ENCODE measurements around the gene SLC6A17. TPM values are rescaled to one million over a fixed set of nuclear protein-coding genes. Genes with fewer than 3 reads are reported as not detected.
A peak's percentile ranks its signal among the peaks of the same experiment; 100 is the strongest.

SLC6A17 gene
- total RNA-seq, 1 donor from 2014 or later = 46.1 TPM

GRCh38 chr1:110170766-110171733, 20.8 kb downstream of the SLC6A17 start:
- peaks cover 54% of the 10 kb centered on the region for H3K36me3 Mint-ChIP-seq (ENCODE audit: low read depth, unreplicated experiment)
- peaks cover 10% of the 10 kb centered on the region for H3K27me3 Mint-ChIP-seq (ENCODE audit: unreplicated experiment)
- H3K4me1 Mint-ChIP-seq (ENCODE audit: unreplicated experiment) = peaks cover 5% of the 10 kb centered on the region
- H3K27ac Mint-ChIP-seq (ENCODE audit: unreplicated experiment) = no peak overlapping the region
- TF ChIP-seq CTCF (IDR thresholded peaks at IDR 0.05; ENCODE audit: unreplicated experiment) = no peak
- no peak for DNase-seq (ENCODE audit: low spot score)
- peak overlapping the region; percentile 11 for H3K4me3 Mint-ChIP-seq (ENCODE audit: unreplicated experiment)
- no peaks in the 10 kb centered on the region for H3K9me3 Mint-ChIP-seq (ENCODE audit: unreplicated experiment)

- Mint-ChIP-seq H3K4me3 (ENCODE audit: unreplicated experiment) (peak overlapping the region; percentile 21), H3K36me3 (ENCODE audit: low read depth, unreplicated experiment) (peaks cover 55% of the 10 kb centered on the region), H3K4me1 (ENCODE audit: unreplicated experiment) (no peaks in the 10 kb centered on the region), H3K27me3 (ENCODE audit: unreplicated experiment) (peaks cover 10% of the 10 kb centered on the region), H3K9me3 (ENCODE audit: unreplicated experiment) (no peaks in the 10 kb centered on the region), H3K27ac (ENCODE audit: unreplicated experiment) (no peak overlapping the region)
- TF ChIP-seq CTCF (IDR thresholded peaks at IDR 0.05; ENCODE audit: unreplicated experiment) = no peak
- no peak for DNase-seq (ENCODE audit: low spot score)
These were observed 21.7 kb downstream of the SLC6A17 start for GRCh38 chr1:110172001-110172400.

- H3K27ac Mint-ChIP-seq (ENCODE audit: unreplicated experiment) = no peak overlapping the region
- no peak for TF ChIP-seq CTCF (IDR thresholded peaks at IDR 0.05; ENCODE audit: unreplicated experiment)
- DNase-seq (ENCODE audit: low spot score) = no peak
- H3K4me3 Mint-ChIP-seq (ENCODE audit: unreplicated experiment) = peak overlapping the region; percentile 65
- peaks cover 10% of the 10 kb centered on the region for H3K27me3 Mint-ChIP-seq (ENCODE audit: unreplicated experiment)
- no peaks in the 10 kb centered on the region for H3K4me1 Mint-ChIP-seq (ENCODE audit: unreplicated experiment)
- no peaks in the 10 kb centered on the region for H3K9me3 Mint-ChIP-seq (ENCODE audit: unreplicated experiment)
- H3K36me3 Mint-ChIP-seq (ENCODE audit: low read depth, unreplicated experiment) = peaks cover 56% of the 10 kb centered on the region
These were observed 23.3 kb downstream of the SLC6A17 start for GRCh38 chr1:110173466-110174105.

- no peak overlapping the region for H3K4me3 Mint-ChIP-seq (ENCODE audit: unreplicated experiment)
- TF ChIP-seq CTCF (IDR thresholded peaks at IDR 0.05; ENCODE audit: unreplicated experiment) = no peak
- DNase-seq (ENCODE audit: low spot score) = no peak
- H3K27me3 Mint-ChIP-seq (ENCODE audit: unreplicated experiment) = peaks cover 8% of the 10 kb centered on the region
- peaks cover 54% of the 10 kb centered on the region for H3K36me3 Mint-ChIP-seq (ENCODE audit: low read depth, unreplicated experiment)
- no peak overlapping the region for H3K27ac Mint-ChIP-seq (ENCODE audit: unreplicated experiment)
- H3K4me1 Mint-ChIP-seq (ENCODE audit: unreplicated experiment) = no peaks in the 10 kb centered on the region
- no peaks in the 10 kb centered on the region for H3K9me3 Mint-ChIP-seq (ENCODE audit: unreplicated experiment)
These were observed 24.7 kb downstream of the SLC6A17 start for GRCh38 chr1:110174961-110175360.

Measured in endothelial cell (in vitro differentiated cells).